Activated naive CD8-positive, alpha-beta T cell treated with anti-CD3 and anti-CD28 coated beads, Interleukin-2, amount 10 ng/mL, durations not matched to agents 7 days and 5 days (primary cell): ENCODE results near the gene IKZF3. TPM values are rescaled to one million over a fixed set of nuclear protein-coding genes. Genes with fewer than 3 reads are reported as not detected.
A peak's percentile ranks its signal among the peaks of the same experiment; 100 is the strongest.

Experiments
- ATAC-seq: fragments of 150-1000 bp; cut with Tn5 transposase; one replicate; pipeline ENCODE4 v1.10.0; 2021; ENCODE audit warnings: low read depth, moderate library complexity
- POLR2A ChIA-PET: fragments of 350-600 bp; sonication (Branson Sonifier 250); formaldehyde crosslinking; loops from one replicate; lab custom pipeline; 2021; ENCODE audit warnings: antibody characterized with exemption; lab: Charles Lee
- DNase-seq: peaks from one replicate; pipeline ENCODE4 v3.0.0; 2021
- H3K27ac Mint-ChIP-seq: one replicate; pipeline ENCODE4 v1.8.0; 2022; ENCODE audit warnings: mild to moderate bottlenecking, mixed read lengths
- H3K27me3 Mint-ChIP-seq: one replicate; pipeline ENCODE4 v1.8.0; 2022; ENCODE audit warnings: mild to moderate bottlenecking, moderate library complexity, mixed read lengths
- H3K36me3 Mint-ChIP-seq: one replicate; pipeline ENCODE4 v1.8.0; 2021; ENCODE audit warnings: mild to moderate bottlenecking, mixed read lengths
- H3K4me1 Mint-ChIP-seq: one replicate; pipeline ENCODE4 v1.8.0; 2021; ENCODE audit warnings: mixed read lengths
- H3K4me3 Mint-ChIP-seq: one replicate; pipeline ENCODE4 v1.8.0; 2022; ENCODE audit warnings: mild to moderate bottlenecking, moderate library complexity, mixed read lengths
- H3K9me3 Mint-ChIP-seq: one replicate; pipeline ENCODE4 v1.8.0; 2021; ENCODE audit warnings: mixed read lengths
- total RNA-seq, 2 experiments: library from RNA; stranded (reverse); gene quantifications; one replicate each; pipeline ENCODE4 v1.2.3, GENCODE V29; 2021

IKZF3 gene
- total RNA-seq, 2 experiments from 2014 or later, result 78.5 to 83.5 TPM

GRCh38 chr17:39742126-39742855, 121.8 kb downstream of the IKZF3 start:
- no peak for DNase-seq
- Mint-ChIP-seq H3K27ac (no peak overlapping the region), H3K27me3 (peaks cover 5% of the 10 kb centered on the region), H3K36me3 (no peaks in the 10 kb centered on the region), H3K4me1 (peaks cover 17% of the 10 kb centered on the region), H3K4me3 (no peak overlapping the region), H3K9me3 (no peaks in the 10 kb centered on the region)
- POLR2A ChIA-PET, result no interaction called here
- ATAC-seq, result no peak

- no peak overlapping the region for H3K27ac Mint-ChIP-seq
- ATAC-seq (no peak), DNase-seq (no peak)
- no peak overlapping the region for H3K4me3 Mint-ChIP-seq
- peaks cover 17% of the 10 kb centered on the region for H3K4me1 Mint-ChIP-seq
- POLR2A ChIA-PET, result no interaction called here
- H3K27me3 Mint-ChIP-seq, result peaks cover 5% of the 10 kb centered on the region
- no peaks in the 10 kb centered on the region for H3K9me3 Mint-ChIP-seq
- no peaks in the 10 kb centered on the region for H3K36me3 Mint-ChIP-seq
Observed at GRCh38 chr17:39740357-39741111, 123.6 kb downstream of the IKZF3 start.

GRCh38 chr17:39739885-39740356, 124.2 kb downstream of the IKZF3 start:
- ATAC-seq (no peak), DNase-seq (no peak)
- no peak overlapping the region for H3K27ac Mint-ChIP-seq
- no peaks in the 10 kb centered on the region for H3K36me3 Mint-ChIP-seq
- no peaks in the 10 kb centered on the region for H3K9me3 Mint-ChIP-seq
- peaks cover 17% of the 10 kb centered on the region for H3K4me1 Mint-ChIP-seq
- peaks cover 5% of the 10 kb centered on the region for H3K27me3 Mint-ChIP-seq
- POLR2A ChIA-PET, result no interaction called here
- no peak overlapping the region for H3K4me3 Mint-ChIP-seq

GRCh38 chr17:39738983-39739884, 124.9 kb downstream of the IKZF3 start:
- Mint-ChIP-seq H3K9me3 (no peaks in the 10 kb centered on the region), H3K36me3 (no peaks in the 10 kb centered on the region), H3K4me3 (peak overlapping the region; percentile 82), H3K4me1 (peaks cover 19% of the 10 kb centered on the region), H3K27me3 (peaks cover 5% of the 10 kb centered on the region), H3K27ac (no peak overlapping the region)
- POLR2A ChIA-PET, result no interaction called here
- no peak for DNase-seq
- peak; percentile 15 for ATAC-seq

- peak overlapping the region; percentile 36 for H3K27ac Mint-ChIP-seq
- POLR2A ChIA-PET, result no interaction called here
- peak; percentile 67 for ATAC-seq
Observed at GRCh38 chr17:39738568-39738901, 125.6 kb downstream of the IKZF3 start.

GRCh38 chr17:39737760-39738567, 126.1 kb downstream of the IKZF3 start, which contains the start of gene GRB7:
TSS of gene GRB7 (plus strand) at chr17:39737938. CDS start at chr17:39742302, 4,364 bp downstream.
- H3K4me3 Mint-ChIP-seq, result peak within 1 kb of the TSS; percentile 82
- POLR2A ChIA-PET, result no interaction called here
- H3K27me3 Mint-ChIP-seq, result peaks cover 11% of the 10 kb centered on the region
- peaks cover 19% of the 10 kb centered on the region for H3K4me1 Mint-ChIP-seq
- peak within 1 kb of the TSS; percentile 36 for H3K27ac Mint-ChIP-seq
- no peak for DNase-seq
- ATAC-seq, result peak; percentile 16
- H3K36me3 Mint-ChIP-seq, result no peaks in the 10 kb centered on the region
- no peaks in the 10 kb centered on the region for H3K9me3 Mint-ChIP-seq

More at GRCh38 chr17:39738568-39738901, 125.6 kb downstream of the IKZF3 start:
- peaks cover 19% of the 10 kb centered on the region for H3K4me1 Mint-ChIP-seq
- peaks cover 9% of the 10 kb centered on the region for H3K27me3 Mint-ChIP-seq
- no peaks in the 10 kb centered on the region for H3K36me3 Mint-ChIP-seq
- peak overlapping the region; percentile 82 for H3K4me3 Mint-ChIP-seq
- no peaks in the 10 kb centered on the region for H3K9me3 Mint-ChIP-seq
- DNase-seq, result no peak

- POLR2A ChIA-PET, result no interaction called here
- DNase-seq, result no peak
- H3K36me3 Mint-ChIP-seq, result no peaks in the 10 kb centered on the region
- no peak overlapping the region for H3K27ac Mint-ChIP-seq
- H3K27me3 Mint-ChIP-seq, result peaks cover 13% of the 10 kb centered on the region
- no peak for ATAC-seq
- H3K4me1 Mint-ChIP-seq, result peaks cover 20% of the 10 kb centered on the region
- no peak overlapping the region for H3K4me3 Mint-ChIP-seq
- no peaks in the 10 kb centered on the region for H3K9me3 Mint-ChIP-seq
Observed at GRCh38 chr17:39737206-39737759, 126.8 kb downstream of the IKZF3 start.

- DNase-seq (no peak), ATAC-seq (no peak)
- H3K27me3 Mint-ChIP-seq, result peaks cover 13% of the 10 kb centered on the region
- no peak overlapping the region for H3K27ac Mint-ChIP-seq
- no peaks in the 10 kb centered on the region for H3K9me3 Mint-ChIP-seq
- H3K4me1 Mint-ChIP-seq, result peaks cover 20% of the 10 kb centered on the region
- H3K36me3 Mint-ChIP-seq, result no peaks in the 10 kb centered on the region
- POLR2A ChIA-PET, result no interaction called here
- H3K4me3 Mint-ChIP-seq, result no peak overlapping the region
Observed at GRCh38 chr17:39736319-39737165, 127.6 kb downstream of the IKZF3 start.

- ATAC-seq (no peak), DNase-seq (no peak)
- Mint-ChIP-seq H3K36me3 (no peaks in the 10 kb centered on the region), H3K27me3 (peaks cover 13% of the 10 kb centered on the region), H3K27ac (no peak overlapping the region), H3K9me3 (no peaks in the 10 kb centered on the region), H3K4me3 (no peak overlapping the region), H3K4me1 (peaks cover 16% of the 10 kb centered on the region)
- POLR2A ChIA-PET, result no interaction called here
Observed at GRCh38 chr17:39735882-39736281, 128.2 kb downstream of the IKZF3 start.

GRCh38 chr17:39732586-39732985, 131.5 kb downstream of the IKZF3 start:
- H3K4me1 Mint-ChIP-seq, result peaks cover 12% of the 10 kb centered on the region
- DNase-seq, result no peak

GRCh38 chr17:39730095-39730921, 133.8 kb downstream of the IKZF3 start, which contains the start of gene MIEN1:
TSS of gene MIEN1 (minus strand) at chr17:39730532. CDS start at chr17:39730495, 37 bp downstream.
- Mint-ChIP-seq H3K4me3 (peak within 1 kb of the TSS; percentile 96), H3K9me3 (no peaks in the 10 kb centered on the region), H3K27ac (peak within 1 kb of the TSS; percentile 92), H3K4me1 (peaks cover 12% of the 10 kb centered on the region), H3K36me3 (peaks cover 4% of the 10 kb centered on the region), H3K27me3 (peaks cover 7% of the 10 kb centered on the region)
- ATAC-seq (peak; percentile 86), DNase-seq (peak; percentile 100)
- POLR2A ChIA-PET, result interaction anchor here (0.7 to 2.6 kb wide), 21 partner anchors 20 to 249 kb away, joined by 3 to 20 read pairs (median 5); partner anchors contain the start of genes IKZF3, PGAP3, PNMT and PSMD3

More at GRCh38 chr17:39732586-39732985, 131.5 kb downstream of the IKZF3 start:
- Mint-ChIP-seq H3K9me3 (no peaks in the 10 kb centered on the region), H3K4me3 (no peak overlapping the region), H3K36me3 (peaks cover 4% of the 10 kb centered on the region), H3K27ac (peak overlapping the region; percentile 57), H3K27me3 (peaks cover 7% of the 10 kb centered on the region)
- no peak for ATAC-seq
- POLR2A ChIA-PET, result interaction anchor here (1.2 kb wide), 1 partner anchor 45 kb away, joined by 3 read pairs; the partner anchor contains the start of gene PGAP3
